Right atrium auricular region (tissue), 2 donors: ENCODE data around the gene SIRPB2. TPM values are rescaled to one million over a fixed set of nuclear protein-coding genes. Genes with fewer than 3 reads are reported as not detected.

Experiments
- DNase-seq: peaks from one replicate; pipeline ENCODE4 v3.0.0-alpha.2; 2019; ENCODE audit warnings: low spot score
- H3K27ac ChIP-seq, 2 donors: fragments of 200-600 bp; sonication (generic); 1 replicate in 1 of 2; 2 replicates in 1 of 2; pipeline ENCODE4 v1.5.1; 2016 to 2019
- H3K27me3 ChIP-seq, 2 donors: fragments of 200-600 bp; sonication (generic); one replicate each; pipeline versions ENCODE4 v1.5.1 to v1.6.0; 2017 to 2019
- H3K36me3 ChIP-seq: fragments of 200-600 bp; sonication (generic); one replicate; pipeline ENCODE4 v1.5.1; 2016
- H3K4me1 ChIP-seq, 2 donors: fragments of 200-600 bp; sonication (generic); one replicate each; pipeline versions ENCODE4 v1.5.1 to v1.6.0; 2017 to 2019
- H3K4me3 ChIP-seq, 2 donors: fragments of 200-600 bp; sonication (generic); 1 replicate in 1 of 2; 2 replicates in 1 of 2; pipeline ENCODE4 v1.5.1; 2017 to 2019; ENCODE audit warnings: mild to moderate bottlenecking in 1 of 2, moderate library complexity in 1 of 2
- H3K9me3 ChIP-seq, 2 donors: fragments of 200-600 bp; sonication (generic); one replicate each; pipeline ENCODE4 v1.5.1; 2019
- CTCF ChIP-seq, 2 donors: fragments of 200-600 bp; sonication (generic); IDR thresholded peaks; one replicate each; pipeline ENCODE4 v1.5.1; 2019; ENCODE audit warnings: antibody characterized with exemption in 2 of 2
- total RNA-seq, 2 donors: library from RNA; depleted of rRNA; stranded (reverse); fragments of >200 nt; gene quantifications; one replicate each; pipeline ENCODE4 v1.1.0, GENCODE V29; 2016

The SIRPB2 gene
- total RNA-seq, 2 donors from 2014 or later, result 2.6 to 4.4 TPM

GRCh38 chr20:1526310-1526709 is 35.1 kb upstream of the SIRPB2 start:
- Histone ChIP-seq H3K27ac (no peak overlapping the region), H3K36me3 (no peaks in the 10 kb centered on the region), H3K4me1 (no peaks in the 10 kb centered on the region), H3K4me3 (no peak overlapping the region), H3K27me3 (no peaks in the 10 kb centered on the region), H3K9me3 (peaks cover 0 to 13% of the 10 kb centered on the region in 2 donors)
- DNase-seq, result no peak
- no peak for TF ChIP-seq CTCF (IDR thresholded peaks at IDR 0.05)

- Histone ChIP-seq H3K4me1 (no peaks in the 10 kb centered on the region), H3K27me3 (no peaks in the 10 kb centered on the region), H3K9me3 (peaks cover 0 to 13% of the 10 kb centered on the region in 2 donors), H3K4me3 (no peak overlapping the region), H3K36me3 (no peaks in the 10 kb centered on the region), H3K27ac (no peak overlapping the region)
- no peak for DNase-seq
- no peak for TF ChIP-seq CTCF (IDR thresholded peaks at IDR 0.05)
Measured at GRCh38 chr20:1524004-1524403, 32.8 kb upstream of the SIRPB2 start.

- Histone ChIP-seq H3K4me3 (no peak overlapping the region), H3K4me1 (no peaks in the 10 kb centered on the region), H3K36me3 (no peaks in the 10 kb centered on the region), H3K27me3 (no peaks in the 10 kb centered on the region), H3K27ac (no peak overlapping the region), H3K9me3 (no peaks in the 10 kb centered on the region)
- TF ChIP-seq CTCF (IDR thresholded peaks at IDR 0.05), result no peak
- DNase-seq, result no peak
Measured at GRCh38 chr20:1517010-1517409, 25.8 kb upstream of the SIRPB2 start.

GRCh38 chr20:1513801-1514200 is 22.6 kb upstream of the SIRPB2 start:
- no peak for DNase-seq
- no peaks in the 10 kb centered on the region for H3K27me3 ChIP-seq
- H3K4me3 ChIP-seq, result no peak overlapping the region
- H3K9me3 ChIP-seq, result no peaks in the 10 kb centered on the region
- no peaks in the 10 kb centered on the region for H3K36me3 ChIP-seq
- no peaks in the 10 kb centered on the region for H3K4me1 ChIP-seq
- H3K27ac ChIP-seq, result no peak overlapping the region
- TF ChIP-seq CTCF (IDR thresholded peaks at IDR 0.05), result no peak

GRCh38 chr20:1509237-1509636 is 18.0 kb upstream of the SIRPB2 start:
- Histone ChIP-seq H3K4me1 (no peaks in the 10 kb centered on the region), H3K9me3 (no peaks in the 10 kb centered on the region), H3K36me3 (no peaks in the 10 kb centered on the region), H3K27ac (no peak overlapping the region), H3K4me3 (no peak overlapping the region), H3K27me3 (no peaks in the 10 kb centered on the region)
- DNase-seq, result no peak
- TF ChIP-seq CTCF (IDR thresholded peaks at IDR 0.05), result peak; percentile 18 to 35

- Histone ChIP-seq H3K9me3 (no peaks in the 10 kb centered on the region), H3K4me1 (no peaks in the 10 kb centered on the region), H3K27ac (no peak overlapping the region), H3K36me3 (no peaks in the 10 kb centered on the region), H3K27me3 (no peaks in the 10 kb centered on the region), H3K4me3 (no peak overlapping the region)
- TF ChIP-seq CTCF (IDR thresholded peaks at IDR 0.05), result no peak
- no peak for DNase-seq
Measured at GRCh38 chr20:1508574-1508973, 17.4 kb upstream of the SIRPB2 start.
